ENCODE results near the gene RPS21. TPM values are rescaled to one million over a fixed set of nuclear protein-coding genes. Genes with fewer than 3 reads are reported as not detected.

The RPS21 gene
- polyA plus RNA-seq, 1 of the 3 experiments (the other 2 are of a cell fraction), result 16,625 TPM

DNA sequence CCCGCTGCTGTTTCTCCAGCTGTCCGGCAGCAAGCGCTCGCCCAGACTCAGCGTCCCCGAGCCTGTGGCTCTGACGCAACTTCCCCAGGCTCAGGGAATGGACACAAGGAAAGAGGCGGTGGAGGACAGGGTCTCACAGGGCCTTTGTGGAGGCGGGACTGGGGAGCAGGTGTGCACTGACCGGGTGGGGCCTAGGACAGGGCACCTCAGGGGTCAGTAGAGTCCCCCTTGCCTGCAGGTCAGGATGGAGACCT lies 39.8 kb upstream of the RPS21 start:
- H3K9ac ChIP-seq, result no peak overlapping the region
- ChIA-PET POLR2A (no interaction called here), CTCF (interaction anchor here (2.2 kb wide), 1 partner anchor 35 kb away, joined by 11 read pairs; no protein-coding TSS in a partner anchor)
- no peak overlapping the region for H3K4me2 ChIP-seq
- DNase-seq, result no peak
- no peaks in the 10 kb centered on the region for H3K79me2 ChIP-seq (ENCODE audit: insufficient read depth)
- no peaks in the 10 kb centered on the region for H3K9me2 ChIP-seq
- WGBS (ENCODE audit: low lambda C conversion rate), result 97% methylated on average over 10 of the region's 10 CpGs
- no peaks in the 10 kb centered on the region for H3K9me3 ChIP-seq
- TF ChIP-seq NFIC (IDR thresholded peaks at IDR 0.05; ENCODE audit: borderline replicate concordance), result no peak
- TF ChIP-seq TAF1 (IDR thresholded peaks at IDR 0.05; ENCODE audit: borderline replicate concordance, low read depth, low read length), result no peak
- no peak for TF ChIP-seq MXI1 (IDR thresholded peaks at IDR 0.05; ENCODE audit: low read depth, low read length)
- no peak for TF ChIP-seq FOXJ3 (CRISPR knock-in tag; IDR thresholded peaks at IDR 0.05)
- TF ChIP-seq RAD21 (IDR thresholded peaks at IDR 0.05; ENCODE audit: low read length), result no peak
- TF ChIP-seq, protein P1, sequence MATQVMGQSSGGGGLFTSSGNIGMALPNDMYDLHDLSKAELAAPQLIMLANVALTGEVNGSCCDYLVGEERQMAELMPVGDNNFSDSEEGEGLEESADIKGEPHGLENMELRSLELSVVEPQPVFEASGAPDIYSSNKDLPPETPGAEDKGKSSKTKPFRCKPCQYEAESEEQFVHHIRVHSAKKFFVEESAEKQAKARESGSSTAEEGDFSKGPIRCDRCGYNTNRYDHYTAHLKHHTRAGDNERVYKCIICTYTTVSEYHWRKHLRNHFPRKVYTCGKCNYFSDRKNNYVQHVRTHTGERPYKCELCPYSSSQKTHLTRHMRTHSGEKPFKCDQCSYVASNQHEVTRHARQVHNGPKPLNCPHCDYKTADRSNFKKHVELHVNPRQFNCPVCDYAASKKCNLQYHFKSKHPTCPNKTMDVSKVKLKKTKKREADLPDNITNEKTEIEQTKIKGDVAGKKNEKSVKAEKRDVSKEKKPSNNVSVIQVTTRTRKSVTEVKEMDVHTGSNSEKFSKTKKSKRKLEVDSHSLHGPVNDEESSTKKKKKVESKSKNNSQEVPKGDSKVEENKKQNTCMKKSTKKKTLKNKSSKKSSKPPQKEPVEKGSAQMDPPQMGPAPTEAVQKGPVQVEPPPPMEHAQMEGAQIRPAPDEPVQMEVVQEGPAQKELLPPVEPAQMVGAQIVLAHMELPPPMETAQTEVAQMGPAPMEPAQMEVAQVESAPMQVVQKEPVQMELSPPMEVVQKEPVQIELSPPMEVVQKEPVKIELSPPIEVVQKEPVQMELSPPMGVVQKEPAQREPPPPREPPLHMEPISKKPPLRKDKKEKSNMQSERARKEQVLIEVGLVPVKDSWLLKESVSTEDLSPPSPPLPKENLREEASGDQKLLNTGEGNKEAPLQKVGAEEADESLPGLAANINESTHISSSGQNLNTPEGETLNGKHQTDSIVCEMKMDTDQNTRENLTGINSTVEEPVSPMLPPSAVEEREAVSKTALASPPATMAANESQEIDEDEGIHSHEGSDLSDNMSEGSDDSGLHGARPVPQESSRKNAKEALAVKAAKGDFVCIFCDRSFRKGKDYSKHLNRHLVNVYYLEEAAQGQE (IDR thresholded peaks at IDR 0.05; ENCODE audit: low read depth, low read length), result no peak
- no peak for TF ChIP-seq EZH2phosphoT487 (IDR thresholded peaks at IDR 0.05; ENCODE audit: borderline replicate concordance, low read depth)
- TF ChIP-seq CHD2 (IDR thresholded peaks at IDR 0.05; ENCODE audit: low read length, partially characterized antibody), result no peak
- no peak for TF ChIP-seq RFX5 (IDR thresholded peaks at IDR 0.05; ENCODE audit: low read length)
- no peak for TF ChIP-seq RXRA (IDR thresholded peaks at IDR 0.05; ENCODE audit: borderline replicate concordance, low read depth)
- no peak overlapping the region for H2AFZ ChIP-seq (ENCODE audit: low read depth)
- H3F3A ChIP-seq (replicated peaks; ENCODE audit: insufficient read depth), result no peaks in the 10 kb centered on the region
- H3K4me3 ChIP-seq (ENCODE audit: low read depth in 2 of 2, low read length in 1 of 2), result no peak overlapping the region
- peaks cover 11 to 46% of the 10 kb centered on the region in 2 experiments for H3K36me3 ChIP-seq (replicated peaks in 1 of 2; ENCODE audit: control insufficient read depth in 1 of 2, insufficient read depth in 2 of 2, low read length in 1 of 2)
- H3K4me1 ChIP-seq (ENCODE audit: control insufficient read depth in 1 of 2, insufficient read depth in 2 of 2, low read depth in 1 of 2, low read length in 1 of 2), result peaks cover 0 to under 1% of the 10 kb centered on the region in 2 experiments; a peak in 1 of 4 replicates
- no peaks in the 10 kb centered on the region for H4K20me1 ChIP-seq (ENCODE audit: insufficient read depth)
- H3K27ac ChIP-seq (ENCODE audit: low read depth in 2 of 2, low read length in 1 of 2), result no peak overlapping the region
- no peaks in the 10 kb centered on the region for H3K27me3 ChIP-seq (ENCODE audit: insufficient read depth)

- Histone ChIP-seq H3K4me3 (ENCODE audit: low read depth in 2 of 2, low read length in 1 of 2) (no peak overlapping the region), H3K36me3 (replicated peaks in 1 of 2; ENCODE audit: control insufficient read depth in 1 of 2, insufficient read depth in 2 of 2, low read length in 1 of 2) (peaks cover 11 to 46% of the 10 kb centered on the region in 2 experiments), H2AFZ (ENCODE audit: low read depth) (no peak overlapping the region), H3K27ac (ENCODE audit: low read depth in 2 of 2, low read length in 1 of 2) (no peak overlapping the region), H3K27me3 (ENCODE audit: insufficient read depth) (no peaks in the 10 kb centered on the region), H3K4me2 (no peak overlapping the region), H3K4me1 (ENCODE audit: control insufficient read depth in 1 of 2, insufficient read depth in 2 of 2, low read depth in 1 of 2, low read length in 1 of 2) (peaks cover 0 to 4% of the 10 kb centered on the region in 2 experiments; a peak in 1 of 4 replicates), H3K9me2 (no peaks in the 10 kb centered on the region), H3F3A (replicated peaks; ENCODE audit: insufficient read depth) (no peaks in the 10 kb centered on the region), H3K9me3 (no peaks in the 10 kb centered on the region), H3K9ac (no peak overlapping the region), H4K20me1 (ENCODE audit: insufficient read depth) (no peaks in the 10 kb centered on the region), H3K79me2 (ENCODE audit: insufficient read depth) (no peaks in the 10 kb centered on the region)
- TF ChIP-seq TAF1 (IDR thresholded peaks at IDR 0.05; ENCODE audit: borderline replicate concordance, low read depth, low read length), result no peak
- TF ChIP-seq, protein P2, sequence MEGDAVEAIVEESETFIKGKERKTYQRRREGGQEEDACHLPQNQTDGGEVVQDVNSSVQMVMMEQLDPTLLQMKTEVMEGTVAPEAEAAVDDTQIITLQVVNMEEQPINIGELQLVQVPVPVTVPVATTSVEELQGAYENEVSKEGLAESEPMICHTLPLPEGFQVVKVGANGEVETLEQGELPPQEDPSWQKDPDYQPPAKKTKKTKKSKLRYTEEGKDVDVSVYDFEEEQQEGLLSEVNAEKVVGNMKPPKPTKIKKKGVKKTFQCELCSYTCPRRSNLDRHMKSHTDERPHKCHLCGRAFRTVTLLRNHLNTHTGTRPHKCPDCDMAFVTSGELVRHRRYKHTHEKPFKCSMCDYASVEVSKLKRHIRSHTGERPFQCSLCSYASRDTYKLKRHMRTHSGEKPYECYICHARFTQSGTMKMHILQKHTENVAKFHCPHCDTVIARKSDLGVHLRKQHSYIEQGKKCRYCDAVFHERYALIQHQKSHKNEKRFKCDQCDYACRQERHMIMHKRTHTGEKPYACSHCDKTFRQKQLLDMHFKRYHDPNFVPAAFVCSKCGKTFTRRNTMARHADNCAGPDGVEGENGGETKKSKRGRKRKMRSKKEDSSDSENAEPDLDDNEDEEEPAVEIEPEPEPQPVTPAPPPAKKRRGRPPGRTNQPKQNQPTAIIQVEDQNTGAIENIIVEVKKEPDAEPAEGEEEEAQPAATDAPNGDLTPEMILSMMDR (IDR thresholded peaks at IDR 0.05), result no peak
- TF ChIP-seq, protein P1 (IDR thresholded peaks at IDR 0.05; ENCODE audit: low read depth, low read length), result no peak
- no peak for TF ChIP-seq SIN3A (IDR thresholded peaks at IDR 0.05; ENCODE audit: borderline replicate concordance, low read depth, low read length)
- no peak for TF ChIP-seq EP300 (IDR thresholded peaks at IDR 0.05; ENCODE audit: borderline replicate concordance in 1 of 2, low read depth in 1 of 2, low read length in 1 of 2)
- no peak for TF ChIP-seq GATA2 (CRISPR knock-in tag; IDR thresholded peaks at IDR 0.05)
- no peak for TF ChIP-seq EZH2phosphoT487 (IDR thresholded peaks at IDR 0.05; ENCODE audit: borderline replicate concordance, low read depth)
- ChIA-PET POLR2A (no interaction called here), CTCF (interaction anchor here (2.2 kb wide), 1 partner anchor 34 kb away, joined by 11 read pairs; no protein-coding TSS in a partner anchor)
- no peak for DNase-seq
- WGBS (ENCODE audit: low lambda C conversion rate), result 100% methylated on average over 3 of the region's 9 CpGs
These were observed 39.5 kb upstream of the RPS21 start for GRCh38 chr20:62347445-62347844.
